Muscle of back (tissue), 13 donors: ENCODE measurements around the gene MATN3. TPM values are rescaled to one million over a fixed set of nuclear protein-coding genes. Genes with fewer than 3 reads are reported as not detected.
"Not testable (repeated sequence)": the region's sequence is repeated elsewhere in the genome, so short reads cannot be mapped to it uniquely, and the experiment has no call there.

Source experiments
- DNase-seq, 3 donors: peaks; one replicate each; pipeline versions ENCODE4 v3.0.0 to v3.0.0-alpha.2; 2013
- long read RNA-seq, 9 donors: transcript quantifications; one replicate each; lab custom pipeline, GENCODE V29; 2026
- polyA plus RNA-seq, 10 donors: library from polyadenylated mRNA; unstranded; fragments of 120-200 nt; gene quantifications; one replicate each; pipeline ENCODE4 v1.2.1, GENCODE V29; 2013; ENCODE audit not compliant: insufficient read length in 10 of 10

Gene MATN3, protein sequence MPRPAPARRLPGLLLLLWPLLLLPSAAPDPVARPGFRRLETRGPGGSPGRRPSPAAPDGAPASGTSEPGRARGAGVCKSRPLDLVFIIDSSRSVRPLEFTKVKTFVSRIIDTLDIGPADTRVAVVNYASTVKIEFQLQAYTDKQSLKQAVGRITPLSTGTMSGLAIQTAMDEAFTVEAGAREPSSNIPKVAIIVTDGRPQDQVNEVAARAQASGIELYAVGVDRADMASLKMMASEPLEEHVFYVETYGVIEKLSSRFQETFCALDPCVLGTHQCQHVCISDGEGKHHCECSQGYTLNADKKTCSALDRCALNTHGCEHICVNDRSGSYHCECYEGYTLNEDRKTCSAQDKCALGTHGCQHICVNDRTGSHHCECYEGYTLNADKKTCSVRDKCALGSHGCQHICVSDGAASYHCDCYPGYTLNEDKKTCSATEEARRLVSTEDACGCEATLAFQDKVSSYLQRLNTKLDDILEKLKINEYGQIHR
- polyA plus RNA-seq: 1 to 10 TPM in 7 of 10 donors, under 1 TPM in 3; 0.63 to 1.7 (median 1.2) TPM
- long read RNA-seq, donor 1, partial matches to known transcripts: 0 of 1 reads
- long read RNA-seq, donor 1, other reads (novel, unspliced or antisense): 0 of 1 reads
- long read RNA-seq, donor 2: 0 reads
- long read RNA-seq, donor 3: 0 reads
- long read RNA-seq, donor 4: 0 reads
- long read RNA-seq, donor 5, partial matches to known transcripts: 0 of 1 reads
- long read RNA-seq, donor 5, other reads (novel, unspliced or antisense): 0 of 1 reads
- long read RNA-seq, donor 6, partial matches to known transcripts: 0 of 1 reads
- long read RNA-seq, donor 6, other reads (novel, unspliced or antisense): 0 of 1 reads
- long read RNA-seq, donor 7: 0 reads
- long read RNA-seq, donor 8: 0 reads
- long read RNA-seq, donor 9: 0 reads

DNA sequence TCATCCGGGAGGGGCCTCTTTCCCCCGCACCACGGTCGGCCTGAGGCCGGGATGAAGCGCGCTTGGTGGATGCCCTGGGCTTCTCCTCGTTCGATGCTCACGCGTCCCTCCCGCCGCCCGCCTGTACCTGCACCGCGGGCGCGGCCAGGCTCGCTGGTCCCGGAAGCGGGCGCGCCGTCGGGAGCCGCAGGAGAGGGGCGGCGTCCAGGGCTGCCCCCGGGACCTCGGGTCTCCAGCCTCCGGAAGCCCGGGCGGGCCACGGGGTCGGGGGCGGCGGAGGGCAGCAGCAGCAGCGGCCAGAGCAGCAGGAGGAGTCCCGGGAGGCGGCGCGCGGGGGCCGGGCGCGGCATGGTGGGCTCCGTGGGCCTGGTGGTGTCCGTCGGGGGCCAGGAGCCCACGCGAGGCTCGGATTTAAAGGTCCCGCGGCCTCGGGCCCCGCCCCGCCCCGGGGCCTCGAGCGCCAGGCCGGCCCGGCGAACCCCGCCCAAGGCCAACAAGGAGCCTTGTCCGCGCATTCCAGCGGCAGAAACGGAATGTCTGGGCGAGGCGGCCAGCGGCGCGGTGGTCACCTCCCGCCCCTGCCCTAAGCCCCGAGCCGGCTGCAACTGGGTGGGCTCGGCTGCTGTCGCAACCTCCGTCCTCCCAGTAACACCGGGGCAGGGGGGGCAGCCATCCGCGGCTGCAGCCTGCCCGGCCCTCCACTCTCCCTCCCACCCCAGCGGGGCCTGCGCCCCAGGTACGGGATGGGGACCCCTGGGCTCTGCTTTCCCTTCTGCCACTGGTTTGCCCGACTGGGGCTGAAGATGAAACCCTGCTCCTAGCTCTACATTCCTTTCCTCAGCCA lies at the start of gene MATN3:
TSS of gene MATN3 (minus strand) at position 387 of the 844 bp plus-strand sequence. CDS start at position 350, 37 bp downstream.
- DNase-seq: peak in 1 of 3 donors; percentile 58

DNA sequence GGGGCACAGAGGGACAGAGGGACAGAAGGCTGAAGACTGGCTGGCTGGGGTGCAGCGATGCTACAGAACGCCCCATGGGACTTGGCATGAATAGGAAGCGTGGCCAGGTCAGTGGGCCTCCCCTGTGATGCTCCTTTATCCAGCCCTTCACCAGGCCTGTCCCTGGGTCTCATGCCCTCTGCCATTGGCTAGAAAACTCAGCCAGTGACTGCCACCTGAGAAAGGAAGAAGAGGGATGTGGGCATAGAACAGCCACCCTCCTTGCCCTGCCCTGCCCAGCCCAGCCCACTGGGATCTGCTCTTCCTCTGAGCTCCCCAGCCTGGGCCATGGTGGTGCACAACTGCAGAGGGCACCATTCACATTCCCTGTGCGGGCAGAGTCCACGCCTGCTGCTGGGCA lies 49.5 kb upstream of the MATN3 start:
- DNase-seq: no peak

DNA sequence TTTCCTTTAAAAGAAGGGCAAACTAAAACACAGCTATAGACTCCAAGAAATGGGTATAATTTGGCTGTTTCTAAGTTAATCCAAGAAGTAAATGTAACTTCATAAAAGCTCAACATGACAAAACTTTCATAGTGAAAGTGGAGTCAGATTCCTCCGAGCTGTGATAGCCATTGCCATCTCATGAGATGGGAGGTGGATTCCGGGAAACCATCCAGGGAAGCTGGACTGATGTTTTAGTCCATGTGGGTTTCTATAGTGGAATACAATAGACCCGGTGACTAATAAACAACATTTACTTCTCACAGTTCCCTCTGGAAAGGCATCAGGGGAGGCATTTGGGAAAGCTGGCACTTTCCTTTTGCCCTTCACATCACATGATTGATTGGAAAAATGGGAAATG lies 49.0 kb upstream of the MATN3 start:
- DNase-seq: peak; percentile 45 to 67 (median 52)

DNA sequence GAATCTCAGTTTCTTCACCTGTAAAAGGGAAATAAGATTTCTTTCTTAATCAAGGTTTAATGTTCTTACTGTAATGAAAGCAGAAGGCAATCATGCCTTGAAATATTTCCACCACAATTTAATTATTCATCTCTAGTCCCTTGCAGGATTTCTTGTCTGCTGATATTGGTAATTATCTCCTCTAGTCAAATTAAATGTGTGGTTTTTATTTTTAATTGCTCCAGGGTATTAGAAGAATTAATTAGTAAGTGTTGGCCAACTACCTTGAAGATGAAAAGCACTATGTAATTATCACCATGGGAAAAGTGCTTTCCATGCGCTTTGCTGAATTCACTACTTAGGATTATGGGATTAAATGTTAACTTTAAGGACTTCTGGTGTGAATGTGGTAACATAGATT lies 47.6 kb upstream of the MATN3 start:
- DNase-seq: no peak

DNA sequence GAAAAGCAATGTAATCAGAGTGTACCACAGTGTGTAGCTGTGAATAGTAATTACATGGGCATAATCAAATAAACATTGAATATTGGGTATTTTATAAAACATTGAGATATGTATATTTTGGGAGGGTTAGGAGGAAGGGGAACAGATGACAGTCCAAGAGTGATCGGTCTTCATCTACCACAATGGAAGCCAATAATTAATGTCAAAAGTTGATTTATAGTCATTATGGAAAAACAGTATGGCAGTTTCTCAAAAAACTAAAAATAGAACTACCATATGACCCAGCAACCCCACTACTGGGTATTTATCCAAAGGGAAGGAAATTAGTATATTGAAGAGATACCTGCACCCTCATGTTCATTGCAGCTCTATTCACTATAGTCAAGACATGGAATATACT lies 44.8 kb upstream of the MATN3 start:
- no peak for DNase-seq

DNA sequence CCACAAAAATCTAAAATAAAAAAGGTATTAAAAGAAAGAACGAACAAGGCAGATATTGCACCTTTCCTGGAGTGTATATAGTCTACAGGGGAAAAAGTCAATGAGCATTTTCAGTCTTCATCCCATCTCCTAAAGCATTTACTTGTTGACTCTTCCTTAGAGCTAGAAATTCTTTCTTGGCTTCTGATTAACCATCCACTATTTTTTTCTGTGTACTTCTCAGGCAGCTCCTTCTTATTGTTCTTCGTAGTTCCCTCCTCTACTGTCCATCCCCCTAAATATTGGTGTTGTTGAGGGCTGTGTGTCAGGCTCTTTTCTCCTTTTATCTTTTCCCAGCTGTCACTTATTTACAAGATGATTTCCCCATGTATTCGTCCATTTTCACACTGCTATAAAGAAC lies 42.5 kb upstream of the MATN3 start:
- DNase-seq: no peak

DNA sequence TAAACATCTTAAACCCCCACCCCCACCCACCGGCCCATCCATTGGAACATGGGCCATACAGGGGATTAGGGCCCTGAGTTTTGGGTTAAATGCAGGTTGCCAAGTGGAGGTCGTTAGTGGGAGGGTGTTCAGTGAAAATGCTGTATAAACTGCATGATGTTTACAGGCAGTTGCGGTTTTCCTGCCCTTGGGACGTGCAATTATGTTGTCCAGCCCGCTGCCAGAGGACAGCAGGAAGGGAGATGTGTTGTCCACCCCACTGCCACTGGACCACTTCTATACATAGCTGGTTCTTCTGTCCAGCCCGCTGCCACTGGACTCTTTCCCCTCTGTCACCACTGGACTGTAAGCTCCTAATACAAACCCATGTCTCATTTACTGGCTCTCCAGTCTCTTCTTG lies 41.7 kb upstream of the MATN3 start:
- DNase-seq: no peak

DNA sequence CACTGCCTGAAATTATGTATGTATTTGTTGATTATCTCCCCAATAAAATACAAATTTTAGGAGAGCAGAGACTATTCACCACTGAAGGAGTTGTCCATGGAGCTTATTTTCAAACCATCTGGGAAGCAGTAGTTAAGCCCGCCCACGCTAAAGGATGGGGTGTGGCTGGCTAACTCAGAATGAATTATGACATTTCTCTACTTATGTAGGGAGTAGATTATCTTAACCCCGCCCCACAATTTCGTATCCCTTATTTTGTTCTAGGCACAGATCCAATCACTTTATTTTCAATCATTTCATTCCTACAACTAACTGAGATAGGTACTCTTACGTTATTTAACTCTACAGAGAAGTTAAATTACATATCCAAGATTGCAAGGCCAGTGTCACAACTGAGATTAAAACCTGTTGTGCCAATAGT lies 40.4 kb upstream of the MATN3 start:
- DNase-seq: peak; percentile 72 to 92 (median 79)

DNA sequence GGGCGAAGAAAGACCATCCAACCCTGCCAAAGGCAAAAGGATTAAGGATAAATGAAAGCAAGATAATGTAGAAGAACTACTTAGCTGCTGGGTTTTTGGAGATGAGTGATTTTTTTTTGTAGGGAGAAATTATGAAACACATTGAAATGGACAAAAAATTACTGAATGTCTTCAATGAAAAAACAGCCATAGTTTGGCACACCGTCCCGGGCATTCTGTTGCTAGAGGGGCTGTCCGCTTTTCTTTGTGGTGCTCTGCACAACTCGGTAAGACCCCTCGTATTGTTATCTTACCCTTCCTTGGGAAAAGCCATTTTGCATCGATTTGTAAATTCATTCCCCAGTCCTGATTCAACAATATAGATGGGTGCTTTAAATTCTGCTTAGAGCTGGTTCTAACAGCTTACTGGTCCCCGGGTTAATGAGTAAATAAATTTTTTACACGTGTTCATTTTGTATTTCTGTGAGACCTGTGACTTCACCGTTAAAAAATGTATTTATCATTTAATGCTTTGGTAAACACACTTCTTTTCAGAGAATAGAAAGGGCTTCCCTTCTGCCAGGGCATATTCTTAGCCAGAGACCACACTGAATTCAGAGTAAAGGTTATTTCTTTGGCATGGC lies 39.9 kb upstream of the MATN3 start:
- DNase-seq: peak in 1 of 3 donors; percentile 44

DNA sequence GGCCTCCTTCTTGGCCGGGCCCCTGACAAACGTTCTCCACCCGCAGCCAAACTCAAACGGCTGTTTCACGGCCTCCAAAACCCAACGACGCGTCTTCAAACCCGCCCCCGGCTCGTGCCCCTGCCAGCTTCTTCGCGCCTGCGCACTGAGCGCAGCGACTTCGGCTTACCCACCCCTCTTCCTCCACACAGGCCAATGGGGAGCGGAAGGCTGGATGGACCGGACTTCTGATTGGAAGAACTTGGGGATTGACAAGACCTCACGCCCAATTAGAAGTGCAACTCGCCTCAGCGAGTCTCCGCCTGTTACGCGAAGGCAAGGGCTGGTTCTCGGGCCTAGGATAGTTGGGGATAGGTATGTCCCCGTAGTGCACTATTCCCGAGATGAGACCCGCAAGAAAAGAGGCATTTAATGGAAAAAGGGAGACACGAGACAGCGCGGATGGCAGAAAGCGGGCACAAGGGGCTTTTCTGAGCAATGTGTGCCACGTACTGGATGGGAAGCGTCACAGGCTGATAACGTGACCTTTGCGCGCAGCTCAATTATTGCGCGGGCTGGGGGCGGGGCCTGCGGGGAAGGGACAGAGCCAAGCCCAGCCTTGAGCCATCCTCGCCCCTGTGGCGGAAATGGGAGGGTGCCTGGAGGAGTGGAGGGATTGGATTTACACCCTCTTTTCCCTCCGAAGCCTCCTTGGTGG lies 39.2 kb upstream of the MATN3 start, which contains the start of gene LAPTM4A:
TSS of gene LAPTM4A (minus strand) at position 97 of the 697 bp plus-strand sequence. CDS start 108 bp downstream, outside the sequence.
- peak; percentile 100 for DNase-seq

DNA sequence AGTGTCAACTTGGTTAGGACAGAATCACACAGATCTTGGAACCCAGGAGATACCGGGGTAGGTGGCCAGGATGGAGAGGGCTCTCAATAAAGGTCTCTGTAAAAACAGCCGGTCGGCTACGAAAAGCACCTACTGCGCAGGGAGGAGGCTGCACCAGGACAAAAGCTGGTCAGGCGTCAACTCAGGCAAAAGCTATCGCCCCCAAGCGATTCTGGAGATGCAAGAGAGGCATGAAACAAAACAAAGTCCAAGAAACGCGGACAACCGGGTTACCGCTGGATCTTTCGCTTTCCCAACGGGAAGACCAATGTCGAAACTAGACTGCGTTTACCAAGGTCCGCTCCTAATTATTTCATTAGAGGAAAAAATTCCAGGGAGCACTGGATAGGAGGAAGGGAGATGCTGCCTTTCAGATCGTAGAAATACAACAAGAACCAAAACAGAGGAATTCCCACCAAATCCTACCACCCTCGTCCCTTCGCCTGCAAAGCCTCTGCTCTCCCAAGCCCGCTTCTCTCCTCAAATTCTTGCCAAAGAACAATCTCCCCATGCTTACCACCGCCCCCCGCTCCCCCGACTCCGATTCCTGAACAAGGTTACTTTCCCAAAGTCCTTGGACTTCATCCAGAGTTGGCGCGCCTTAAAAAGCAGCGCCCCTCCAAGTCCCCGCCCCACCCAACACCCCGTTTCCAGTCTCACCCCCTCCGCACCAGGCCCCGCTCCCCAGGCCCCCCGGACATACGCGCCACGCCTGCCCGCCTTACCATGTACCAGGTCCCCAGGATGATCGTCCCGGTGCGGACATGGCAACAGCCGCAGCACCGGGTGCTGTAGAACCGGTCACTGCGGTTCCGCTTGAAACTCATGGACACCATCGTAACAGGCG lies 38.4 kb upstream of the MATN3 start:
- DNase-seq: peak; percentile 58 to 85 (median 71)

DNA sequence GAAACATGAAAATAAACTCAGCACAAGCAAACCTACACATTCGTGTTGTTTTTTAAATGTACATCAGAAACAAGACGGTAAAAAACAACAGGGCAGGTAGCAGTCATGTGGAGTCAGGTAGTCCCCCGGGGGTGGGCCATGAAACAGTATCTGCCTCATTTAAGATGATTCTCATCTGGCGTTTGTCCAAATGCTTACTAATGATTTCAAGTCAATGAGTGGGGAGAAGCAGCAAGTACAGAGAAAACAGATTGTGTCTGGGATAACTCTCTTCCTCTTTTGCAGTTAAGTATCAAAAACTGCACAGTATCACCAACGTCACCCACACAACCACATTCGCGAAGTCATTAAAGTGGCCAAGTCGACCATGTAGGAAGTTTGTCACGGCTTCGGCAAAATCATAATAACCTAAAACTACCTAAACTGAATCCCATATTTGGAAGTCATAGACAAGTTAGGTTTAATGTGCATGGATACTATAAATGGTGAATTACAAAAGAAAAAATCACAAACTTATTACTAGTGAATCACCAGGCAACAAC lies 37.7 kb upstream of the MATN3 start:
- peak; percentile 69 to 87 (median 70) for DNase-seq

DNA sequence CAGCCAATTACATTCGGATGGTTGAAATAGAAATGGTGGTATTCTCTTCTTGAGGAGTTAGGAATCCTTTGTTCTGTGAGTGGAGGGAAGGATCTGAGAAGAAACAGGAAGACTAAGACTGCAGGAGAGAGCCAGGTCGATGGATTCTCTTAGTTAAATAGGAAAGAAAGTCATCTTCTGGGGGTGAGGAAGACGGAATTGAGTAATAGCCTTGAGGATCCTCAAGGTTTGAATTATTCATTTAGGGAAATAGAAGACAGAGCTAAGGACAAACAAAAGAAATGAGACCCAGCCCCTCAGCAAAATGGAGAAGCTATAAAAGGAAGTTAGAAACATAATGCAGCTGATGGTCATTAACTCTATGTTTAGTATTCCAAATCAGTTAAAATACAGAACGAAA lies 37.2 kb upstream of the MATN3 start:
- peak in 1 of 3 donors; percentile 68 for DNase-seq

DNA sequence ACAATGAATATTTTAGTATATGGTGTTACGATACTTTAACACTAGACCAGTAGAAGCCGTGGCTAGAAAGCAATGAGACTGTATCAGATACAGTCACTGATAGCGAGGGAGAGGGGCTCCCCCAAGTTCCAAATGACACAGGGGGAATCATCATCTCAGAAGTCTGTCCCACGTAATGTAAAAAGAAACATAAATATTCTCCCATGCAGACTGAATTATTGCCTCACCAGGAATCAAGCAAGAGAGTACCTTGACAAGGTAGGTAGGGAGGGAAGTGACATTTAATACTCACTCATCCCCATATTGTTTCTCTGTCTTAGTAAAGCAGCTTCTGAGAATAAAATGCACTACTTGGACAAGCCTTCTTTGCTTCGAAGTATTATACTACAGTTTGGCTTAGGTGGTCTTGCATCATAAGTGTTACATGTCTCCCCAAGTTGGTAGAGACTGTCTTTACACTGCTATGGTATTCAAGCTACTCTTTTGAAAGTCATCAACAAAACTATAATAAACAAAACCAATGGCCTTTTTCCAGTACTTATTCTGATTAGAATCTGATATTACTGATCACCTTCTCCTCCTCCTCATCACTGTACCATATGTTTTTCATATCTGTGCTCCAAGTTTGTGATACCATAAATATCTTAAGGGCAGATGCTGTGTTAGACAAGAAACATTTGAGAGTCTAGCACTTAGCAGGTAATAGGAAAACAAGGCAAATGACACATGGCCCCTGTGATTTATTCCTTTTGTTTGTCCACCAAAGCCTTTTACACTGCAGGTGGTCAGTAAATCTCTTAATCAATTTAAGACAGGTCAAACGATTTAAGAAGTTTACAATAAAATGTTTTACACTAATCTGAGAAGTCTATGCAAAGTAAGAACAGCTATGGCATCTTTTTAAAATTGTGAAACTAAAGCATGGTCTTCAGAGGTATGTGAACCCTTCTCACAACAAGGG lies 36.3 kb upstream of the MATN3 start:
- no peak for DNase-seq

DNA sequence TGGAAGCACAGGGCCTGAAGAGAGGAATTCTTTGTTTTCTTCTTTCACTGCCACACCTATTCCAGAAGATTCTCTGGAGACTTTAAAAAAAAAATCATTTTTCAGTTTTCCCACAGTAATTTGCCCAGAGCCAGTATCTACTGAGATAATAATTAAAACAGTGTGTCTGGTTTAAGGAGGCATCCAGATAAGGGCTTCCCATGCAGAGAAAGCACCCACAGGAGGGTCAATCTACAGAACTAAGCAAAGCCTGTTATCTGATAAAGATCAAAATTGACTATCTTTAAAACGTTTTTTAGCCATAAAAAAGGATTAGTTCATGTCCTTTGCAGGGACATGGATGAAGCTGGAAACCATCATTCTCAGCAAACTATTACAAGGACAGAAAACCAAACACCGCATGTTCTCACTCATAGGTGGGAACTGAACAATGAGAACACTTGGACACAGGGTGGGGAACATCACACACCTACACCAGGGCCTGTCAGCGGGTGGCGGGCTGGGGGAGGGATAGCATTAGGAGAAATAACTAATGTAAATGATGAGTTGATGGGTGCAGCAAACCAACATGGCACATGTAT lies 33.3 kb upstream of the MATN3 start:
- not testable (repeated sequence) for DNase-seq

DNA sequence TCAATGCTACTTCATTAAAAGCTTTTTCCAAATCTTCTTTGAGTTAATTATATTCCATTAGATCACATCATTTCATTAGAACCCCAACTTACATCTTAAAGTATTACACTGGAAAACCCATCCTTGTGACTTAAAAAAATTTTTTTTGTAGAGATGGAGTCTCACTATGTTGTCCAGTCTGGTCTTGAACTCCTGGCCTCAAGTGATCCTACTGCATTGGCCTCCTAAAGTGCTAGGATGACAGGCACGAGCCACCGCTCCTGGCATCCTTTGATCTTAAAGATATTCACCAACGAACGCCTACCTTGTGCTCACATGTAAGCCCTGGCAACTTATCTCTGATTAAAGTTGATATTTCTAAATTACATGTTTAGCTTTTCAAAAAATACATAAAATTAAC lies 32.3 kb upstream of the MATN3 start:
- DNase-seq: no peak

DNA sequence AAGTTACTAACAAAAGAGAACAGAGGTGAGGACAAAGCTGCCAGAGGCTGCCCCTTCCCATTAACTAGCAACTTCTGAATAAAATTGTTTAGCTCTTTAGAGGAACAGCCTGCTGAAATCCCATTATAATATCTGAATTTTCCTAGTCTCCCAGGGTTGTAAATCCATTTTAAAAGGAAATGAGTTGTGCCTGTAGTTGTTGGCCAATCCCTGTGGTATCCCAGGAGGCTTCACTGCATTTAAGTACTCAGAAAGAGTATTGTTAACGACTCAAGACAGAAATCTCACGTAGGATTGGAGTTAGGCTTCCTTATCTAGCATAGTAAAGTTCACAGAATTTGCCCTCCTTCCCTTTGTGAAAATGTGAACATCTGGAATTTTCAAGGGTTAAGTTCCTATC lies 30.1 kb upstream of the MATN3 start:
- DNase-seq: peak in 1 of 3 donors; percentile 18
